HG03135 (cell line): ENCODE measurements around the gene PCED1A.
A peak's percentile ranks its signal among the peaks of the same experiment; 100 is the strongest.

ENCODE experiments used
- ATAC-seq: cut with Tn5 transposase; IDR thresholded peaks from one replicate; pipeline ENCODE4 v1.9.1; 2021; ENCODE audit warnings: mild to moderate bottlenecking, moderate library complexity; ENCODE audit not compliant: unreplicated experiment

Gene PCED1A, protein sequence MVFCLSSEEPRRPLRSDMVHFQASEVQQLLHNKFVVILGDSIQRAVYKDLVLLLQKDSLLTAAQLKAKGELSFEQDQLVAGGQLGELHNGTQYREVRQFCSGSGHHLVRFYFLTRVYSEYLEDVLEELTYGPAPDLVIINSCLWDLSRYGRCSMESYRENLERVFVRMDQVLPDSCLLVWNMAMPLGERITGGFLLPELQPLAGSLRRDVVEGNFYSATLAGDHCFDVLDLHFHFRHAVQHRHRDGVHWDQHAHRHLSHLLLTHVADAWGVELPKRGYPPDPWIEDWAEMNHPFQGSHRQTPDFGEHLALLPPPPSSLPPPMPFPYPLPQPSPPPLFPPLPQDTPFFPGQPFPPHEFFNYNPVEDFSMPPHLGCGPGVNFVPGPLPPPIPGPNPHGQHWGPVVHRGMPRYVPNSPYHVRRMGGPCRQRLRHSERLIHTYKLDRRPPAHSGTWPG

DNA sequence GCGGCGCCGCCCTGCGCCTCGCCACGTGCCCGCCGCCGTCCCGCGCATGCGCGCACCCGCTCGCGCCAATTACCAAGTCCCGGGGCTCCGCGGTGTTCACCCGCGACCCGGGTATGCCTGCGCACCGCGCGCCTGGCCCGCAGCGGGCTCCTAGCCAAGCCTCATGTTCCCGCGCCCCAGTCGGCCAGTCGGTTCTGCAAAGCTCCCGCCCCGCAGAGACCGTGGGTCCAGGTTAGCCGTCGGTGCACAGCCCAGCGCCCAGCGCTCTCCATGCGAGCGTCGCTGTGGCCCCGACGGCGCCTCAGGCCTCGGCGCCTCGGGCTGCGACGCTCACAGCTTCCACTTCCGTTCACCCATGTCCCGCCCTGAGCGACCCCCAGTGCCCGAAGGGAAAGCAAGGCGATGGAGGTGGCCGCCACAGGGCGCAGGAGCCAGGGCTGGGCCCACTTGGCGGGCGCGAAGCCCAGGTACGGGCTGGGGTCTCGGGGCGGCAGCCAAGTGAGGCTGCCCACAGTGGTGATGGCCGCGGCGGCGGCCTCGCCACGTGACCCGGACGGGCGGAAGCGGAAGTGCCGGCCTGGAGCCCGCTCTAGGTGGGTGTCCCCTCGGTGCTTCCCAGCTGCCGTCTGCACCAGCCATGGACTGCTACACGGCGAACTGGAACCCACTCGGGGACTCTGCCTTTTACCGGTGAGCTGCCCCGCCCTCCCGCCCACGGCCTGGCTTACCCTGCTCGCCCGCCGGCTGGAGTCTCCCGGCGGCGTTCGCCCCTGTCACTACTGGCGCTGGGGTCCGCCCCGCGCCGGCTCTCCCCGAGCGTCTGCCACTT, at the start of gene PCED1A, which contains the start of gene VPS16:
Gene PCED1A, minus strand, starts transcription at position 518 of the 829 bp plus-strand sequence. CDS start 743 bp downstream, outside the sequence.
Gene VPS16, plus strand, starts transcription at position 608 of the 829 bp plus-strand sequence. Its CDS starts 30 bp downstream, at position 638.
- peak; percentile 92 for ATAC-seq

DNA sequence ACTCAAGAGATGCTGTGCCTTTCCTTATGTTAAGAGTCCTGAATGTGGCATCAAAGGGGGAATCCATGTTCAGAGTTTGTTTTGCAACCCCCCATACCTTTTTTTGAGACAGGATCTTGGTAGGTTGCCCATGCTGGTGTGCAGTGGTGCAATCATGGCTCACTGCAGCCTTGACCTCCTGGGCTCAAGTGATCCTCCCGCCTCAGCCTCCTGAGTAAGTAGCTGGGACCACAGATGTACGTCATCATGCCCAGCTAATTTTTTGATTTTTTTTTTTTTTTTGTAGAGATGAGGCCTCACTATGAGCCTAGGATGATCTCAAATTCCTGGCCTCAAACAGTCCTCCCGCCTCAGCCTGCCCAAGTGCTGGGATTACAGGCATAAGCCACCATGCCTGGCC, 49.3 kb upstream of the PCED1A start:
- ATAC-seq: no peak

DNA sequence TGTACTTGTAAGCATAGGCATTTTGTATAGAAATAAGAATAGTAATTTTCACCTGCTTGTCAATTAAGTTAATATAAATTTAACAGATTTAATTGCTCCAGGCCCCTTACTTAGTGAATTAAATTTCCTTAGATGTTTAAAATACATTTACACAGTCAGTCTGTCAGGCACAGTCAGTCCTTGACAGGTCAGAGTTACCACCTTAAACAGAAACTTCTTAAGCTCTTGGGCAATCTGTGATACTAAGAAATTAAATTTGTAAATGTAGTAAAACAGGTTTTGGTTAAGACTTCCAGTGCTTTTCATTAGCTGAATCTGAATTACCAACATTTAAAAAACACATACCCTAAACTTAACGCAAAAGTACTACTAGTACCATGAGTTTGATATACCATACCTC, 48.8 kb upstream of the PCED1A start:
- ATAC-seq: no peak

DNA sequence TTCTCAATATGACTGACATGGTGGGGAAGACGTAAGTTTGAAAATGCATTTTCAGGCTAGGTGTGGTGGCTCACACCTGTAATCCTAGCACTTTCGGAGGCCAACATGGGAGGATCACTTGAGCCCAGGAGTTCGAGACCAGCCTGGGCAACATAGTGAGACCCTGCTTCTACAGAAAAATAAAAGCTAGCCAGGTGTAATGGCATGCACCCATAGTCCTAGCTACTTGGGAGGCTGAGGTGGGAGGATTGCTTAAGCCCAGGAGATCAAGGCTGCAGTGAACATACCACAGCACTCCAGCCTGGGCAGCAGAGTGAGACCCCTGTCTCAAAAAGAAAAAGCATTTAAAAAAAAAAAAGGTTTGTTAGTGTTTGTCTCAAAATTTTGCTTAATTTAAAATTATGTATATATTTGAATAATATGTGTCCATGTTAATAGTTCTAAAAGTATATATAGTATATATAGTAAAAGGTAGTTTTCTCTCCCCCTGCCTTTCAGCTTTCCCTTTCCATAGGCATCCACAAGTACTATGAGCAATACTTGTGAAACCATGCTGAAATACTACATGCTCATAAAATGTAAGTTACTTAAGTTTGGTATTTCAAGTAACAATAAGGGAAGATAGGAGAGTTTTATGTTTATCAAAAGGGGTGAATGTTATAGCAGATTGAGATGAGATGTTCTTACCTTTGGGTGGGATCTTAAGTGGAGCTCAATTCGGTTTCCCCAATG, 47.9 kb upstream of the PCED1A start:
- no peak for ATAC-seq

DNA sequence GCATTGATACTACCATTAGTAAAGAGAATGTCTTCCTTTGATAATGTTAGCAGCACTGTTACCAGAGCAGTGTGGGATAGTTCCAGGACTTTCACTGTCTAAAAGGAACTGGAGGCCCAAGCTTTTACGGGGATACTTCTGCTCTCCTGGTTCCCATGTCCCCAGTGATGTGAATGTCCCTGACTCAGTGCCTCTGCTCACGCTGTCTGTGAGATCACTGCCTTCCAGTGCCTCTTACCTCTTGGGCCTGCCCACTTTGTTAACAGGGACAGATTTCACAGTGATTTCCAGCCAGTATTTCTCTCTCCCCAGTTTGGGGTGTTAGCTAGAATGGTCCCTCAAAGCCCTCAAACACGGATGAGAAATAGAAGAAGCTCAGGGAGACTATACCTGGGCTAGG, 47.3 kb upstream of the PCED1A start:
- ATAC-seq: no peak

DNA sequence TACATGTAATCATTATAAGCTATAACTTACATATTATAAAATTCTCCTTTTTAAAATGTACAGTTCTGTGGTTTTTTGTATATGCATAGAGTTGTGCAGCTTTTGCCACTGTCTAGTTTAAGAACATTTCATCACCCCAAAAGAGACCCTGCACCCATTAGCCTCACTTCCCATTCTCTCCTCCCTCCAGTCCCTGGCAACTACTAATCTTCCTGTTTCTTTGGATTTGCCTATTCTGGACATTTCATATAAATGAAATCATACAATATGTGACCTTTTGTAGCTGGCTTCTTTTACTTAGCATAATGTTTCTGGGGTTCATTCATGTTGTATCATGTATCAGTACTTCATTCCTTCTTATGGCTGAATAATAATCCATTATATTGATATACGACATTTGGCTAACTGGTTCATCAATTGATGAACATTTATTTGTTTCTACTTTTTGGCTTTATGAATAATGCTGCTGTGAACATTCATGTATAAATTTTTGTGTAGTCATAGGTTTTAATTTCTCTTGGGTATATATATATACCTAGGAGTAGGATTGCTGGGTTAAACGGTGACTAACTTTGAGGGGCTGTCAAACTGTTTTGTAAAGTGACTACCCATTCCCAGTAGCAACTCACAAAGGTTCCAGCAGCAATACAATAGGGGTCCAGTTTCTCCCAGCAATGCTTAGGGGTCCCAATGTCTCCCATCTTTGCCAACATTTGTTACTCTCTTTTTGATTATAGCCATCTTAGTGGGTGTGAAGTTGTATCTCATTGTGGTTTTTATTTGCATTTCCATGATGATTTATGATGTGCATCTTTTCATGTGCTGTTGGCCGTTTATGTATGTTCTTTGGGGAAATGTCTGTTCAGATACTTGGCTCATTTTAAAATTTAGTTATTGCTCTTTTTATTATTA, 43.5 kb upstream of the PCED1A start:
- no peak for ATAC-seq

DNA sequence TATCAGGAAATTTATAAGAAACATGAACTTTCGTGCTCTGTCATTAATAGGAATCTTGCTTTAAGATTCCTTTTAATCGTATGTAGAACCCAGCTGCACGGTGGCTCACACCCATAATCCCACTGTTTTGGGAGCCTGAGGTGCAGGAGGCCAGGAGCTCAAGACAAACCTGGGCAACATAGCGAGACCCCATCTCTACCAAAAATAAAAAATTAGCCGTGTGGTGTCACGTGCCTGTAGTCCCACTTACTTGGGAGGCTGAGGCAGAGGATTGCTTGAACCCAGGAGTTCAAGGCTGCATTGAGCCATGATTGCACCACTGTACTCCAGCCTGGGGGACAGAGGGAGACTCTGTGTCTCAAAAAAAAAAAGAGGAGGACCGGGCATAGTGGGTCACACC, 40.2 kb upstream of the PCED1A start:
- no peak for ATAC-seq

DNA sequence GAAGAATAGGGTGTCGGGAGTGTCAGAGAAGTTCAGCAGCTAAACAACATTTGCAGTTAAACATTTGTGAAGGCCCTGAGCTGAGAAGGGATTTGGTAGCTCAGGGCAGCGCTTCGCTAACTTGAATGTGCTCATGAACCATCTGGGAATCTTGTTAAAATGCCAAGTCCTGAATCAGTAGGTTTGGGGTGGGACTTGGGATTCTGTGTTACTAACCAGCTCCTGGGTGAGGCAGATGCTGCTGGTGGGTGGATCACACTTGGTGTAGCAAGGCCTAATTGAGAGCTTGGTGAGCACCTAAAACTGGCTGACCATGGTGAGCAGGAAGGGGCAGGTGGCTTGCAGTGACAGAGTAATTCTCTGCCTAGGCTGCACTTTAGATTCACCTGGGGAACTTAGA, 38.7 kb upstream of the PCED1A start:
- ATAC-seq: no peak

DNA sequence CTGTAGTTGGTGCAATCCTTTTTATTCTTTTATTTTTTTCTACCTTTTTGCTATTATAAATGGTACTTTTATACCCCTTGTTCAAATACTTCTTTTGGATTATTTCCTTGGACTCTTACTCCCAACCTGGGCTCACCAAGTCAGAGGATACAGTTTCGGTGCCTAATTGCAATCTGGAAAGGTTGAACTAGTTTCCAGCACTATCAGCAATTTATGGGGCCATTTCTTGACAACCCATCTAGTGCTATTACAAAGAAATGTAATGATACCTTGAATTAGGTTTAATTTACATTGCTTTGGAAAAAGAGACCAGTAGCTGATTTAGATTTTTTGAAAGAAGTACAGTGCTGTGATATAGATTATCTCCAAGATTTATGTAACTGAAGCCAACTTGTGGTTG, 38.1 kb upstream of the PCED1A start:
- no peak for ATAC-seq

DNA sequence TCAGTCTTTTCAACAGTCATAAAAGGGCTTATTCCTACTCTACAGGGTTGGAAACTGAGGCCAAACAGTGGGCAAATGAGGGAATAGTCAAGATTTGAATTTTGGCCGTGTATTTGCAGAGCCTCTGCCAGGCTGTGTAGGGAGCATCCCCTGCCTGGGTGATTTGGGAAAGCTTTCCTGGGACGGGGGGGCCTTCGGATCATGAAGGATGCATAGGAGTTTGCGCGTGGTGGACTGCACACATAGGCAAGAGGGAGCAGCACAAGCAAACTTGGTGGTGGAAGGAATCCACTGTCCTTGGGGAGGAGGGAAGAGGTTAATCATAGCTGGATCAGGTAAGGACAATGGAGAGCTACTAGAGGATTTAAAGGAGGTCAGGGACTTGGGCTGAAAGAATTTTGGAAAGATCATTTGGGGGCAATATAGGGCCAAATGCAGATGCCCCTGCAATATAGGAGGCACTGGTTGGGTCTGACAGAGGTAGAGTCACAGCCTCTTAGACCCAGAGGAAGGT, 35.3 kb upstream of the PCED1A start:
- no peak for ATAC-seq

DNA sequence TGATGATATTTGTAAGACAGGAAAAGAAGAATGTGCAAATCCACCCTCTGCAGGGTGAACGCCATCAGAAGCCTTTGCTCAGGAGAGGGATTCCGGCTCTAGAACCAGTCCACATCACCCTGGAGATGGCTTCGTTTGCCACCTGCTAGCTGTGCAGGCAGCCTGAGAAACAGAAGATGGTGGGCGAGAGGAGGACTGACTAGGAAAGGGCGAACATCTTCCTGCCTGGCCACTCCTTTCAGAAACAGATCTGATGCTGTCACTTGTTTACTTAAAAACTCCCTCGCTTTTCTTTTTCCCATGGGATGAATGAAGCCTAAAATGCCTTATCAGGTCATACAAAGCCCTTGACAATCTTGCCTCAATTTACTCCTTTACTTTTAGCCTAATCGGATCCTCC, 34.0 kb upstream of the PCED1A start:
- ATAC-seq: no peak

DNA sequence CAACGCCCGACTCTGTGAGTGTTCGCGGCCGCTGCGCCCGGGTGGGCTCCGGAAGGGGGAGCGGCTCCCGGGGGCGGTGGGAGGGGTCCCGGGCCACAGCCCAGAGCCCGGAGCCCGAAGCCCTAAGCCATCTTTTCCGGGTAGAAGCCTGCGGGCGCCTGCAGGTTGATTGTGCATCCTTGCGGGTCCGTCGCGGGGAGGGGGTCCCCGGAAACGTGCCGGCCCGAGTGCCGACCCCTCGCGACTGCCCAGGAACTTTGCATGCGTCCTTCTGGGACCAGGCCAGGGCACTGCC, 33.2 kb upstream of the PCED1A start:
- ATAC-seq: peak; percentile 49

DNA sequence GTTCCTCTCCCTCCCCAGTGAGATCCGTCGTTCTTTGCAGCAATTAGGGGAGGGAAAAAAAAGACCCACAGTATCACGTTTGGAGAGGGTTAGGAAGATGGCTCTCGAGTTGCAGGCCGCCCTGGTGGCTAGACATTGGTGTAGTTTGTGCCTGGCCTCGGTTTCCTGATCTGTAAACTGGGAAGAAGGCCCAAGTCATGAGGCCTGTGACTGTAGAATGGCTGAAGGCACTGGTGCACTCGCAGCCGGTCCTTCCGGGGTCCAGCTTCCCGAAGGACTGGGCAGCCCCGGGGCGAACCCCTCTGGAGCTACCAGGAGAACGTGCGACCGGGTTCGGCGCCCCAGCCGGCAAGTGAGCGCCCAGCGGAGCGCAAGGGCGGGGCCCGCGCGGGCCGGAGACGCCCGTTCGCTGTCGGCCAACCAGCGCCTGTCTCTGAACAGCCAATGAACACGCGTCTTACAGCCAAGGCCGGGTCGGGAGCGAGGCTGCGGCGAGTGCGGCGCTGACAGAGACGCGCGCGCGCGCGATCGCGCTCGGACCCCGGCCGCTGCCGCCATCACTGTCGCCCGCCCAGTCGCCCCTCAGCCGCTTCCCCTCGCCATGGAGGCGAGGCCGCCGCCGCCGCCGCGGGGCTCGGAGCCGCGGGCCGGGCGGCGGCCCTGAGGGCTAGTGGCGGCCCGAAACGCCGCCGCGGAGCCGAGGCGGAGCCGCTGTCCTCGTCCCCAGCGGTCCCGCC, 32.7 kb upstream of the PCED1A start, which contains the start of gene PTPRA:
Gene PTPRA, plus strand, starts transcription at position 472 of the 737 bp plus-strand sequence. CDS start 90,797 bp downstream, outside the sequence.
- ATAC-seq: peak; percentile 94

DNA sequence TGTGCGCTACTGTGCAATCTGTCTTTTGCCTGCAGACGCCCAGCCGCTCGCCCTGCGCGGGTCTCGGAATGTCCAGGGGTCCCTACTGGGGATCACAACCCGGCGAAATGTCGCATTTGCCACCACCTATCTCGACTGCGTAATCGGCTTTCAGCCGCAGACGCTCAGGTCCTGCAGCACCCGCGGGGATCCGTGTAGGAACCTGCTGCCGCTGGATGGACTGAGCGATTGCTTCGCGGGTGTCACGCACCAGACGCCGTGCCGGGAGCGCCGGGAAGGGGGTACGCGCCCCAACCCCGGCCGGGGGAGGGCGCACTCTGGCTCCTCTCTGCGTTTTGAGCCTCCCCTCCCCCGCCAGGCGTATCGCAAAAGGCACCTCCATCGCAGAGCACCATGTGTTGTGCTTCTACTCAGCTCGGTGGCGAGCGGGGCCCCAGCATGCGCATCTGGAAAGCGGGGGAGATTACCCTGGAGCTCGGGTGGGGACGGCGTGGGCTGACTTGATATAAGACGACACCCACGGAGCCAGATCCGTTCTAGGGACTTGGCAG, 32.1 kb upstream of the PCED1A start:
- no peak for ATAC-seq

DNA sequence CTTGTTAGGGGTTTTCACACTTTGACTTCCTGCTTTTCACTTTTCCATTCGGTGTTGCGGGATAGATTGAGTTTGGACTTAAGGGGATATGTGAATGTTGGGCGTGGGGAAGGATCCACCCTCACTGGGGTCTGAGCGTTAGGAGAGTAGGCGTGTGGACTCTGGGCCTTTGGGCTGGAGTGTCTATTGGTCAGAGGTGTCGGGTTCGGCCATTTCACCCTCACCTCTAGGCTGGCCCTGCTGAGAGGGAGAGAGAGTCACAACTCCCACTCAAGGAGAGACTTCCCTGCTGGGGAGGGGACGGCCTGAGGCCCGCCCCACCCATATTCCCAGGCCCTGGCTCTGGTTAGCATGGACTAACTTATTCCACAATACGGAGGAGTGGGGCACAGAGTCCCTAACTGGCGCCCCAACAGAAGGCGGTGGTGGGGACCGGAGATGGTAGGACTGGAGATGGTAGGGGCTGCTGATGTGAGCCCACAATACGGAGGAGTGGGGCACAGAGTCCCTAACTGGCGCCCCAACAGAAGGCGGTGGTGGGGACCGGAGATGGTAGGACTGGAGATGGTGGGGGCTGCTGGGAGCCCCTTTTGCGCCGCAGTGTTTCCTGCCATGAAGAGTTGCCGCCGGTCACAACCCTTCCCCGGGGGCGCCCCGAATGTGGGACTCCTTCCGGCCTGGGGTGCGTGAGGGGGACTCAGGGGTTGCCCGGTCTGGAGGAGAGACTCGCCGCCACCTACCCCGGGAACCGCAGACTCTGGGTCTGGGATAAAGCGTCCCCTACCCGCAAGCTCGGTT, 31.4 kb upstream of the PCED1A start:
- ATAC-seq: no peak

DNA sequence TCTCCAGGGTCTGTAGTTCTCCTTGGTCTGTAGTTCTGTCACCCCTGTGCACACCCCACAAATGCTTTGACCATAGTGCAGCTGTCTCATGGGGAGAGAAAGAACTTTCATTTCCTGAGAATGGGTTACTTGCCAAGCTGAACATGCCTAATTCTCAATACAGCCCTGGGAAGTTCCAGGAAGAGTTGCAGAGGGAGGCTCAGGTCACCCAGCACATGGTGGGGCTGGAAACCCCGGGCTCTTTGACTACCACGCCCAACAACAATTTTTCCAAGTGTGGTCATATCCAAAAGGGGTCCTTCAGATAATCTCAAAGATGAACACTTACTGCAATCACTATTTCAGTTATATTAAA, 30.6 kb upstream of the PCED1A start:
- ATAC-seq: no peak

DNA sequence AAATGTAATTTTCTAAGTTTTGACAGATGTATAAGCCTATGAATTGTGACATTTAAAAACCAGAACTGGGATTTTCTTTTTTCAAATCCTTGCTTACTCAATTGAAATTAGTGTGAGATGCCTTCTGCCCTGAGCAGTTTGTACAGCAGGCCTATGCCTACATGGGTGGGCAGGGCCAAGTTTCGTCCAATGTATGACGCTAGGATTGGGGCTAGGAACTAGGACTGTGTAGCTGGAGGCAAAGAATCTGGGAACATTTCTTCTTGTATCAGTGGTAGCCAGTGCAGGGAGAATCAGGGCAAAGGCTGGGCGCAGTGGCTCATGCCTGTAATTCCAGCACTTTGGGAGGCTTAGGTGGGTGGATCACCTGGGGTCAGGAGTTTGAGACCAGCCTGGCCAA, 28.9 kb upstream of the PCED1A start:
- ATAC-seq: no peak
